ENCODE results near the gene TMEM213. TPM values are rescaled to one million over a fixed set of nuclear protein-coding genes. Genes with fewer than 3 reads are reported as not detected.

TMEM213 gene
- total and polyA plus RNA-seq, 9 of the 15 experiments (the other 6 are each of a cell fraction or from before 2014, with no cell fraction given) = not detected

DNA sequence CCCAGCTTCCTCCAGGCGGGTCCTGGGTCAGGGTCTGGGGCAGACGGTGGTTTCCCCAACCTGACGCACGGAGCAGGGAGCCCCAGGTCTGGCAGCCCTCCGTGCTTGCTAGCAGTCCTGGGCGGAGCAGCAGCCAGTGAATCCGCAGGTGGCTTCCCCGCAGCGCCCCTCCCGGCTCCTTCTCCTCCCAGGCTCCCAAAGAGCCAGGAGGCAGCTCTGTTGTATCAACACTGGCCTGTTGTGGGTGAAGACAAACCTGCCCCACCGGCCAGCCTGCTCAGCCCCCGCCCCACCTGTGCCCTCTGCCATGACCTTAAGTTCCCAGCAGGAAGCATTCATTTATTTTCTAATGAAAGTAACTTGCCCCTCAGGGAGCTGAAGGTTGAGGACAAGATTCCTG lies 24.0 kb upstream of the TMEM213 start (continued):
- TF ChIP-seq, protein P1, sequence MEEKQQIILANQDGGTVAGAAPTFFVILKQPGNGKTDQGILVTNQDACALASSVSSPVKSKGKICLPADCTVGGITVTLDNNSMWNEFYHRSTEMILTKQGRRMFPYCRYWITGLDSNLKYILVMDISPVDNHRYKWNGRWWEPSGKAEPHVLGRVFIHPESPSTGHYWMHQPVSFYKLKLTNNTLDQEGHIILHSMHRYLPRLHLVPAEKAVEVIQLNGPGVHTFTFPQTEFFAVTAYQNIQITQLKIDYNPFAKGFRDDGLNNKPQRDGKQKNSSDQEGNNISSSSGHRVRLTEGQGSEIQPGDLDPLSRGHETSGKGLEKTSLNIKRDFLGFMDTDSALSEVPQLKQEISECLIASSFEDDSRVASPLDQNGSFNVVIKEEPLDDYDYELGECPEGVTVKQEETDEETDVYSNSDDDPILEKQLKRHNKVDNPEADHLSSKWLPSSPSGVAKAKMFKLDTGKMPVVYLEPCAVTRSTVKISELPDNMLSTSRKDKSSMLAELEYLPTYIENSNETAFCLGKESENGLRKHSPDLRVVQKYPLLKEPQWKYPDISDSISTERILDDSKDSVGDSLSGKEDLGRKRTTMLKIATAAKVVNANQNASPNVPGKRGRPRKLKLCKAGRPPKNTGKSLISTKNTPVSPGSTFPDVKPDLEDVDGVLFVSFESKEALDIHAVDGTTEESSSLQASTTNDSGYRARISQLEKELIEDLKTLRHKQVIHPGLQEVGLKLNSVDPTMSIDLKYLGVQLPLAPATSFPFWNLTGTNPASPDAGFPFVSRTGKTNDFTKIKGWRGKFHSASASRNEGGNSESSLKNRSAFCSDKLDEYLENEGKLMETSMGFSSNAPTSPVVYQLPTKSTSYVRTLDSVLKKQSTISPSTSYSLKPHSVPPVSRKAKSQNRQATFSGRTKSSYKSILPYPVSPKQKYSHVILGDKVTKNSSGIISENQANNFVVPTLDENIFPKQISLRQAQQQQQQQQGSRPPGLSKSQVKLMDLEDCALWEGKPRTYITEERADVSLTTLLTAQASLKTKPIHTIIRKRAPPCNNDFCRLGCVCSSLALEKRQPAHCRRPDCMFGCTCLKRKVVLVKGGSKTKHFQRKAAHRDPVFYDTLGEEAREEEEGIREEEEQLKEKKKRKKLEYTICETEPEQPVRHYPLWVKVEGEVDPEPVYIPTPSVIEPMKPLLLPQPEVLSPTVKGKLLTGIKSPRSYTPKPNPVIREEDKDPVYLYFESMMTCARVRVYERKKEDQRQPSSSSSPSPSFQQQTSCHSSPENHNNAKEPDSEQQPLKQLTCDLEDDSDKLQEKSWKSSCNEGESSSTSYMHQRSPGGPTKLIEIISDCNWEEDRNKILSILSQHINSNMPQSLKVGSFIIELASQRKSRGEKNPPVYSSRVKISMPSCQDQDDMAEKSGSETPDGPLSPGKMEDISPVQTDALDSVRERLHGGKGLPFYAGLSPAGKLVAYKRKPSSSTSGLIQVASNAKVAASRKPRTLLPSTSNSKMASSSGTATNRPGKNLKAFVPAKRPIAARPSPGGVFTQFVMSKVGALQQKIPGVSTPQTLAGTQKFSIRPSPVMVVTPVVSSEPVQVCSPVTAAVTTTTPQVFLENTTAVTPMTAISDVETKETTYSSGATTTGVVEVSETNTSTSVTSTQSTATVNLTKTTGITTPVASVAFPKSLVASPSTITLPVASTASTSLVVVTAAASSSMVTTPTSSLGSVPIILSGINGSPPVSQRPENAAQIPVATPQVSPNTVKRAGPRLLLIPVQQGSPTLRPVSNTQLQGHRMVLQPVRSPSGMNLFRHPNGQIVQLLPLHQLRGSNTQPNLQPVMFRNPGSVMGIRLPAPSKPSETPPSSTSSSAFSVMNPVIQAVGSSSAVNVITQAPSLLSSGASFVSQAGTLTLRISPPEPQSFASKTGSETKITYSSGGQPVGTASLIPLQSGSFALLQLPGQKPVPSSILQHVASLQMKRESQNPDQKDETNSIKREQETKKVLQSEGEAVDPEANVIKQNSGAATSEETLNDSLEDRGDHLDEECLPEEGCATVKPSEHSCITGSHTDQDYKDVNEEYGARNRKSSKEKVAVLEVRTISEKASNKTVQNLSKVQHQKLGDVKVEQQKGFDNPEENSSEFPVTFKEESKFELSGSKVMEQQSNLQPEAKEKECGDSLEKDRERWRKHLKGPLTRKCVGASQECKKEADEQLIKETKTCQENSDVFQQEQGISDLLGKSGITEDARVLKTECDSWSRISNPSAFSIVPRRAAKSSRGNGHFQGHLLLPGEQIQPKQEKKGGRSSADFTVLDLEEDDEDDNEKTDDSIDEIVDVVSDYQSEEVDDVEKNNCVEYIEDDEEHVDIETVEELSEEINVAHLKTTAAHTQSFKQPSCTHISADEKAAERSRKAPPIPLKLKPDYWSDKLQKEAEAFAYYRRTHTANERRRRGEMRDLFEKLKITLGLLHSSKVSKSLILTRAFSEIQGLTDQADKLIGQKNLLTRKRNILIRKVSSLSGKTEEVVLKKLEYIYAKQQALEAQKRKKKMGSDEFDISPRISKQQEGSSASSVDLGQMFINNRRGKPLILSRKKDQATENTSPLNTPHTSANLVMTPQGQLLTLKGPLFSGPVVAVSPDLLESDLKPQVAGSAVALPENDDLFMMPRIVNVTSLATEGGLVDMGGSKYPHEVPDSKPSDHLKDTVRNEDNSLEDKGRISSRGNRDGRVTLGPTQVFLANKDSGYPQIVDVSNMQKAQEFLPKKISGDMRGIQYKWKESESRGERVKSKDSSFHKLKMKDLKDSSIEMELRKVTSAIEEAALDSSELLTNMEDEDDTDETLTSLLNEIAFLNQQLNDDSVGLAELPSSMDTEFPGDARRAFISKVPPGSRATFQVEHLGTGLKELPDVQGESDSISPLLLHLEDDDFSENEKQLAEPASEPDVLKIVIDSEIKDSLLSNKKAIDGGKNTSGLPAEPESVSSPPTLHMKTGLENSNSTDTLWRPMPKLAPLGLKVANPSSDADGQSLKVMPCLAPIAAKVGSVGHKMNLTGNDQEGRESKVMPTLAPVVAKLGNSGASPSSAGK (IDR thresholded peaks at IDR 0.05) = no peak
- no peak for TF ChIP-seq TBL1XR1 (IDR thresholded peaks at IDR 0.05; ENCODE audit: low read length in 2 of 2)
- TF ChIP-seq, protein P2, sequence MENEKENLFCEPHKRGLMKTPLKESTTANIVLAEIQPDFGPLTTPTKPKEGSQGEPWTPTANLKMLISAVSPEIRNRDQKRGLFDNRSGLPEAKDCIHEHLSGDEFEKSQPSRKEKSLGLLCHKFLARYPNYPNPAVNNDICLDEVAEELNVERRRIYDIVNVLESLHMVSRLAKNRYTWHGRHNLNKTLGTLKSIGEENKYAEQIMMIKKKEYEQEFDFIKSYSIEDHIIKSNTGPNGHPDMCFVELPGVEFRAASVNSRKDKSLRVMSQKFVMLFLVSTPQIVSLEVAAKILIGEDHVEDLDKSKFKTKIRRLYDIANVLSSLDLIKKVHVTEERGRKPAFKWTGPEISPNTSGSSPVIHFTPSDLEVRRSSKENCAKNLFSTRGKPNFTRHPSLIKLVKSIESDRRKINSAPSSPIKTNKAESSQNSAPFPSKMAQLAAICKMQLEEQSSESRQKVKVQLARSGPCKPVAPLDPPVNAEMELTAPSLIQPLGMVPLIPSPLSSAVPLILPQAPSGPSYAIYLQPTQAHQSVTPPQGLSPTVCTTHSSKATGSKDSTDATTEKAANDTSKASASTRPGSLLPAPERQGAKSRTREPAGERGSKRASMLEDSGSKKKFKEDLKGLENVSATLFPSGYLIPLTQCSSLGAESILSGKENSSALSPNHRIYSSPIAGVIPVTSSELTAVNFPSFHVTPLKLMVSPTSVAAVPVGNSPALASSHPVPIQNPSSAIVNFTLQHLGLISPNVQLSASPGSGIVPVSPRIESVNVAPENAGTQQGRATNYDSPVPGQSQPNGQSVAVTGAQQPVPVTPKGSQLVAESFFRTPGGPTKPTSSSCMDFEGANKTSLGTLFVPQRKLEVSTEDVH (IDR thresholded peaks at IDR 0.05; ENCODE audit: low read depth, partially characterized antibody) = no peak
- no peak for TF ChIP-seq STAG1 (CRISPR knock-in tag; IDR thresholded peaks at IDR 0.05; ENCODE audit: borderline replicate concordance)
- TF ChIP-seq KDM1A (IDR thresholded peaks at IDR 0.05) = no peak
- TF ChIP-seq, protein P3, sequence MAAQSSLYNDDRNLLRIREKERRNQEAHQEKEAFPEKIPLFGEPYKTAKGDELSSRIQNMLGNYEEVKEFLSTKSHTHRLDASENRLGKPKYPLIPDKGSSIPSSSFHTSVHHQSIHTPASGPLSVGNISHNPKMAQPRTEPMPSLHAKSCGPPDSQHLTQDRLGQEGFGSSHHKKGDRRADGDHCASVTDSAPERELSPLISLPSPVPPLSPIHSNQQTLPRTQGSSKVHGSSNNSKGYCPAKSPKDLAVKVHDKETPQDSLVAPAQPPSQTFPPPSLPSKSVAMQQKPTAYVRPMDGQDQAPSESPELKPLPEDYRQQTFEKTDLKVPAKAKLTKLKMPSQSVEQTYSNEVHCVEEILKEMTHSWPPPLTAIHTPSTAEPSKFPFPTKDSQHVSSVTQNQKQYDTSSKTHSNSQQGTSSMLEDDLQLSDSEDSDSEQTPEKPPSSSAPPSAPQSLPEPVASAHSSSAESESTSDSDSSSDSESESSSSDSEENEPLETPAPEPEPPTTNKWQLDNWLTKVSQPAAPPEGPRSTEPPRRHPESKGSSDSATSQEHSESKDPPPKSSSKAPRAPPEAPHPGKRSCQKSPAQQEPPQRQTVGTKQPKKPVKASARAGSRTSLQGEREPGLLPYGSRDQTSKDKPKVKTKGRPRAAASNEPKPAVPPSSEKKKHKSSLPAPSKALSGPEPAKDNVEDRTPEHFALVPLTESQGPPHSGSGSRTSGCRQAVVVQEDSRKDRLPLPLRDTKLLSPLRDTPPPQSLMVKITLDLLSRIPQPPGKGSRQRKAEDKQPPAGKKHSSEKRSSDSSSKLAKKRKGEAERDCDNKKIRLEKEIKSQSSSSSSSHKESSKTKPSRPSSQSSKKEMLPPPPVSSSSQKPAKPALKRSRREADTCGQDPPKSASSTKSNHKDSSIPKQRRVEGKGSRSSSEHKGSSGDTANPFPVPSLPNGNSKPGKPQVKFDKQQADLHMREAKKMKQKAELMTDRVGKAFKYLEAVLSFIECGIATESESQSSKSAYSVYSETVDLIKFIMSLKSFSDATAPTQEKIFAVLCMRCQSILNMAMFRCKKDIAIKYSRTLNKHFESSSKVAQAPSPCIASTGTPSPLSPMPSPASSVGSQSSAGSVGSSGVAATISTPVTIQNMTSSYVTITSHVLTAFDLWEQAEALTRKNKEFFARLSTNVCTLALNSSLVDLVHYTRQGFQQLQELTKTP (IDR thresholded peaks at IDR 0.05; ENCODE audit: low read depth in 1 of 2, partially characterized antibody in 2 of 2) = no peak
